Testis (tissue), 3 donors: ENCODE data around the gene ANKRD55. TPM values are rescaled to one million over a fixed set of nuclear protein-coding genes. Genes with fewer than 3 reads are reported as not detected.
"Not testable (repeated sequence)": the region's sequence is repeated elsewhere in the genome, so short reads cannot be mapped to it uniquely, and the experiment has no call there.

ENCODE experiments used
- DNase-seq: peaks from one replicate; pipeline ENCODE4 v3.0.0-alpha.2; 2019
- H3K27ac ChIP-seq, 2 donors: fragments of 200-600 bp; sonication (generic); one replicate each; pipeline ENCODE4 v1.5.1; 2019
- H3K27me3 ChIP-seq: fragments of 200-600 bp; sonication (generic); one replicate; pipeline ENCODE4 v1.5.1; 2019
- H3K36me3 ChIP-seq: fragments of 200-600 bp; sonication (generic); one replicate; pipeline ENCODE4 v1.5.1; 2017; ENCODE audit warnings: low read depth; ENCODE audit errors: missing control alignments
- H3K4me1 ChIP-seq: fragments of 200-600 bp; sonication (generic); one replicate; pipeline ENCODE4 v1.5.1; 2019
- H3K4me3 ChIP-seq, 2 donors: fragments of 200-600 bp; sonication (generic); one replicate each; pipeline ENCODE4 v1.5.1; 2017 to 2019
- H3K9me3 ChIP-seq: fragments of 200-600 bp; sonication (generic); one replicate; pipeline ENCODE4 v1.5.1; 2017
- CTCF ChIP-seq, 3 experiments: fragments of 450-650 bp in 2 of 3; fragments of 200-600 bp in 1 of 3; sonication (generic) in 1 of 3; IDR thresholded peaks; one replicate each; pipeline ENCODE4 v1.5.1; 2016 to 2019; ENCODE audit warnings: antibody characterized with exemption in 3 of 3, mild to moderate bottlenecking in 2 of 3, moderate library complexity in 1 of 3
- POLR2A ChIP-seq: fragments of 450-650 bp; IDR thresholded peaks from one replicate; pipeline ENCODE4 v1.6.1; 2017; ENCODE audit warnings: antibody characterized with exemption, mild to moderate bottlenecking, moderate library complexity
- WGBS, 2 donors: methylation state at CpG; one replicate each; pipeline ENCODE4 v1.1.5; 2018; 5-methylcytosine and 5-hydroxymethylcytosine counted together
- intact Hi-C: fragments of 100-400 bp; cut with DNase I; formaldehyde crosslinking; loops from one replicate; pipeline ENCODE4 v1.15.1; 2023; ENCODE audit warnings: low total_unique reads
- polyA plus RNA-seq: library from polyadenylated mRNA; stranded (reverse); fragments of 350-450 nt; fragmentation: Illumina TruSeq; extraction: RNeasy Lipid Tissue Mini Kit (QIAGEN cat#74804); gene quantifications from one replicate; pipeline ENCODE4 v1.2.3, GENCODE V29; 2014; ENCODE audit warnings: low read depth, low replicate concordance; ENCODE audit not compliant: insufficient read depth
- total RNA-seq, 2 donors: library from RNA; depleted of rRNA; stranded (reverse); fragments of >200 nt; gene quantifications; one replicate each; pipeline ENCODE4 v1.2.3, GENCODE V29; 2016

ANKRD55 gene
- total and polyA plus RNA-seq, 3 donors from 2014 or later: 6.1 to 28.1 (median 6.2) TPM

GRCh38 chr5:56206126-56206910, 26.8 kb downstream of the ANKRD55 start:
- intact Hi-C loops: loop anchor here (10.0 kb wide), 1 partner anchor 272 kb away; no protein-coding TSS in a partner anchor
- 91 to 95% methylated on average over 7 of the region's 7 CpGs for WGBS, 2 donors
- no peaks in the 10 kb centered on the region for H3K9me3 ChIP-seq
- no peaks in the 10 kb centered on the region for H3K4me1 ChIP-seq
- DNase-seq: no peak
- H3K4me3 ChIP-seq: no peak overlapping the region
- no peaks in the 10 kb centered on the region for H3K36me3 ChIP-seq
- no peaks in the 10 kb centered on the region for H3K27me3 ChIP-seq
- H3K27ac ChIP-seq: no peak overlapping the region
- TF ChIP-seq POLR2A (no peak), CTCF (IDR thresholded peaks at IDR 0.05) (no peak)

DNA sequence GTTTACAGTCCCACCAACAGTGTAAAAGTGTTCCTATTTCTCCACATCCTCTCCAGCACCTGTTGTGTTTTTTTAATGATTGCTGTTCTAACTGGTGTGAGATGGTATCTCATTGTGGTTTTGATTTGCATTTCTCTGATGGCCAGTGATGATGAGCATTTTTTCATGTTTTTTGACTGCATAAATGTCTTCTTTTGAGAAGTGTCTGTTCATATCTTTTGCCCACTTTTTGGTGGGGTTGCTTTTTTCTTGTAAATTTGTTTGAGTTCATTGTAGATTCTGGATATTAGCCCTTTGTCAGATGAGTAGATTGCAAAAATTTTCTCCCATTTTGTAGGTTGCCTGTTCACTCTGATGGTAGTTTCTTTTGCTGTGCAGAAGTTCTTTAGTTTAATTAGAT, 29.2 kb downstream of the ANKRD55 start:
- not testable (repeated sequence) for H3K36me3 ChIP-seq, DNase-seq, H3K4me1 ChIP-seq, H3K27me3 ChIP-seq, H3K9me3 ChIP-seq, H3K4me3 ChIP-seq, H3K27ac ChIP-seq
- intact Hi-C loops: loop anchor here (10.0 kb wide), 1 partner anchor 269 kb away; no protein-coding TSS in a partner anchor

DNA sequence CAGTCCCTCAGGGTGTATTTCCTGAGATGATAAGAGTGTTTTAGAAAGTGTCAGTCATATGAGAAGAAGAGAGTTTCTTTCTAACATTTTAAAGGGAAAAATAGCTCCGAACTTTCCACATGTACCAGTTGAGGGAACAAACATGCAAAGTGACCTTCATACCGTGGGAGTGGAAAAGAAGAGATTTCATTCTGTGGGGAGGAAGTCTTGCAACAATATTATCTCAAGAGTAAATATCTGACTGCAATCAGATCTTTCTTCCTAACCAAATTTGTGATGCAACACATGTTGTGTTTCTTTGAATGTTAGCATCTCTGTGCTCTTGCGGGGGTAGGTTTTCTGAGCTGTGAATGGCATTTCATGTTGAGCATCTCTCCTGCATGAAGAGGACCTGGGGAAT, 30.6 kb downstream of the ANKRD55 start:
- intact Hi-C loops: loop anchor here (10.0 kb wide), 1 partner anchor 268 kb away; no protein-coding TSS in a partner anchor
- Histone ChIP-seq H3K4me3 (no peak overlapping the region), H3K27ac (no peak overlapping the region), H3K36me3 (no peaks in the 10 kb centered on the region), H3K27me3 (no peaks in the 10 kb centered on the region), H3K4me1 (no peaks in the 10 kb centered on the region), H3K9me3 (no peaks in the 10 kb centered on the region)
- no peak for TF ChIP-seq POLR2A
- TF ChIP-seq CTCF (IDR thresholded peaks at IDR 0.05): no peak
- DNase-seq: no peak
- WGBS, 2 donors: 49 to 56% methylated on average over 3 of the region's 3 CpGs

- 62 to 66% methylated on average over 3 of the region's 3 CpGs for WGBS, 2 donors
- H3K27ac ChIP-seq, H3K36me3 ChIP-seq, H3K27me3 ChIP-seq, H3K4me3 ChIP-seq, DNase-seq, H3K4me1 ChIP-seq, H3K9me3 ChIP-seq: not testable (repeated sequence)
- intact Hi-C loops: loop anchor here (10.0 kb wide), 1 partner anchor 267 kb away; no protein-coding TSS in a partner anchor
These were observed 31.3 kb downstream of the ANKRD55 start for GRCh38 chr5:56201762-56202261.

DNA sequence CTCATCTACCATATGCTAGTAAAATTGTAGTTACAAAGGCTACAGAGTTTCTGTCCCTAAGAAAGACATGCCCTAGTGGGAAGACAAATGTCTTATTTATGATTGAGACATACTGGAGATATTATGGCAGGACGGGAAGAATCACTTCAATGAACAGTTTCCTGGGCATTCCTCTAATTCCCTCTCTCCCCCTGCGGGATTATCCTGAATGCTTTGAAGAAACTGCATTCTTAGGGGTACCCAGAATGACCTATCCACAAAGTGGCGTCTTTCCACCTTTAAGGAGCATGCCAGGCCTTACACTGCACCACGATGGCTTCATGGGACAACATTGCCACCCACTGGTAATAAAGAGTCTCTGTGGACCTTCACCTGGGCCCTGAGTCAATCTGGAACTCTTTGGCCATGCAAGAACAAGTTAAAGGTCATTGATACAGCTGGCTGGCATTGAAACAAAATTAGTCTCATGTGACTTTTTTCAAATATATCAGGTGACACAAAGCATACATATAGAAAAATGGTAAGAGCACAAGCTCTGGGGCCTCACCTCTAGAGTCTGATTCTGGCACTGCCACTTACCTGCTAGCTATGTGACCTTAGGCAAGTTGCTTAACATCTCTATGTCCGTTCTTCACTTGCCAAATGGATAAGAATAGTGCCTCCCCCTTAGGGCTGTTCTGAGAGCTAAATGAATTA, 32.0 kb downstream of the ANKRD55 start:
- no peak overlapping the region for H3K27ac ChIP-seq
- H3K27me3 ChIP-seq: no peaks in the 10 kb centered on the region
- no peak overlapping the region for H3K4me3 ChIP-seq
- no peaks in the 10 kb centered on the region for H3K9me3 ChIP-seq
- no peak for TF ChIP-seq POLR2A
- TF ChIP-seq CTCF (IDR thresholded peaks at IDR 0.05): peak; percentile 49 to 54 (median 52)
- DNase-seq: peak; percentile 76
- WGBS, 2 donors: 53 to 55% methylated on average over 5 of the region's 5 CpGs
- intact Hi-C loops: loop anchor here (10.0 kb wide), 1 partner anchor 266 kb away; no protein-coding TSS in a partner anchor
- no peaks in the 10 kb centered on the region for H3K36me3 ChIP-seq
- H3K4me1 ChIP-seq: no peaks in the 10 kb centered on the region
